GM11168 (cell line): ENCODE measurements around the gene EFNA2.

ENCODE experiments used
- in situ Hi-C: fragments of 300-500 bp; cut with MboI; formaldehyde crosslinking; loops from one replicate; pipeline ENCODE4 v1.12.0; 2022; ENCODE audit warnings: low sequenced_read_pairs; ENCODE audit not compliant: unreplicated experiment

EFNA2 gene

DNA sequence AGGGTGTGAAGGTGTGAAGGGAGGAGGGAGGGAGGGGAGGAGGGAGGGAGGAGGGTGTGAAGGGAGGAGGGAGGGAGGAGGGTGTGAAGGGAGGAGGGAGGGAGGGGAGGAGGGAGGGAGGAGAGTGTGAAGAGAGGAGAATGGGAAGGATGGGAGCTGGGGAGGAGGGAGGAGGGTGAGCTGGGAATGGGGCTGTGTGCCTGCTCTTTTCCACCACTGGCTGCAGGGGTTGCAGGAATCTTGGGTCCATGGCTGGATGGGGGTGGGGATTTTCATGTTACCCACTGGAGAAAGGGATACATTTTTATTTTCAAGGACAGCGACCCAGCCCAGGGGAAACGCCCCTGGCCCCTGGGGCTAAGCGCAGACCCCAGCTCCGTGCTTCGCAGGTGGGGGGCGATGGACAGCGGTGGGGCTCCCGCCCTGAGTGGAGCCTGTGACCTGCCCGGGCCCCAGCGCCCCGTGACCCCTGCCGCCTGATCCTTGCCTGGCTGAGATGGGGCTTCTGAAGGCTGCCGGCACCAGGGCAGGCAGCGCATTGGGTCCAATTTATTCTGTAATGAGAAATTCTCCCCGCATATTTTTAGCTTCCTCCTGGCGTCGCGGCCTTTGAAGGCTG, 3.0 kb upstream of the EFNA2 start:
- in situ Hi-C loops: no loop called here

DNA sequence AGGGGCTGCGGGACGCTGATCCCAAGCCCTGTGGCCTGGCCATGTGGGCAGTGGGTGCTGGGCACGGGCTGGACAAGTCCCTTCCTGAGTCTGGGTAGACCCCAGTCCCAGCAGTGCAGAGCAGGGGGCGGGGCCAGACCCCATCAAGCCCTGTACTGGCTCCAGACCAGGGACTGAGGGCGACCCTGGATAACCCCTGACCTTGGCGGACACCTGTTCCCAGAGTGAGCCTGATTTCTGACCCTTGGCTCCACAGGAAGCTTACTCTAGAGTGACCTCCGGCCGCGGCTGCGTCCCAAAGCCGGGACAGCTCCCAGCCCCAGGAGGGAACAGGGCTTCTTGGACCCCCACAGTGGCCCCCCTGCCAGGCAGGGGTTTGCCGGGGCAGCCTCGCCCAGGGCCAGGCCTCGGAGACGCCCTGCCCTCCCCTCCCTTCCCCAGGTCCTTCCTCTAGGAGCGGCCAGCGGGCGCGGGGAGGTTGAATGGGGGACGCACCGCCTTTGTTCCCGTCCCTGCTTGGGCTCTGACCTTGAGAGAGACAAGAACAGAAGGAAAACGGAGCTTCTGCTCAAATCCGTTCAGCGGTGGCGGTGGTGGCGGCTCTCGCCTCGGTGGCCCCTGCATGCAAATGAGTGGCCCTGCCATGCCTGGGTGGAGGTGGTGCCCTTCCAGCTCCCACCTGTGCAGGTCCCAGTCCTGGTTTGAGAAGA, 2.3 kb upstream of the EFNA2 start:
- in situ Hi-C loops: no loop called here

DNA sequence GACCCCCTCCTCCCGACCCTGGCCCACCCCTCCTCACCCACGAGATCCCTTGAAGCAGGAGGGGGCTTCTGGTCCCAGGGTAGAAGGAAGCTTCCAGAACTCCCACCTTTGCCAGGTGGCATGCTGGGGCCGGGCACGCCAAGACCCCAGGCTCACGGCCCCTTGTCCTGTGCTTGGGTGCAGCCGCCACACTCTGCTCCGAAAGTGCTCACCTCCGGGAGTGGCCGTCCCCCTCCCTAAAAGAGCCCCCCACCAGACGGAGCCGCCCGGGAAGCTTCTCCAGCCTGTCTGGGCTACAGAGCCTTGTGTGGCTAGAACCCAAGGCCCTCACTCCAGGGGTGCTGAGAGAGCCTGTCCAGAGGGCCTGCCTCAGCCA, 1.8 kb upstream of the EFNA2 start:
- in situ Hi-C loops: no loop called here

DNA sequence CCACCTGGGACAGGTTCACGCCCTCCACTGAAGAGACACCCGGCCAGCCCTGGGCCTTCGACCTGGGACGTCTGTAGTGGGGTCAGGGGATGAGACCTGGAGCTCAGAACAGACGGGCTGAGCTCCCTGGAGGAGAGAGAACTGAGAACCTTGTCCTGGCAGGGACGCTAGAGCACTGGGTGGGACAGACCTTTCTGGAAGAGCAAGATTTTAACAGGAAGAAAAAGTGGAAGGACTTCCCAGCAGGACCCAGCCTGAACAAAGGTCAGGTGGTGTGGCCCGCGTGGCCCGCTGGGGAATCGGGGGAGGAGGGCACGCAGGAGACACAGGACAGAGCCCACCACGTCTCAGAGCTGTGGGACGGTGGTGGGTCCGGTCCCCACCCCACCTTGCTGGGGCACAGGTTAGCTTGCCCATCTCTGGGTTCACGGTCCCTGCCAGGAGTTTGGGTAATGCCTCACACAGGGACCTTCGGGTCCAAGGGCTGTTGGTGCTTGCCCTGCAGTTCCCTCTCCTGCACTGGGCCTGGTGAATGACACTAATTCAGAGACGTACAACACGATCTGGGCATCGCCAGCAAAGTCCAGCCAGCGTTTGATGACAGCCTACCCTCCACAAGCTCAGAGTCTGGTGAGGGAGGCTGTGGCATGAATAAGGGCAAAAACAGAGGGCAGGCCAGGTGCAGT, 1.2 kb upstream of the EFNA2 start:
- in situ Hi-C loops: no loop called here

DNA sequence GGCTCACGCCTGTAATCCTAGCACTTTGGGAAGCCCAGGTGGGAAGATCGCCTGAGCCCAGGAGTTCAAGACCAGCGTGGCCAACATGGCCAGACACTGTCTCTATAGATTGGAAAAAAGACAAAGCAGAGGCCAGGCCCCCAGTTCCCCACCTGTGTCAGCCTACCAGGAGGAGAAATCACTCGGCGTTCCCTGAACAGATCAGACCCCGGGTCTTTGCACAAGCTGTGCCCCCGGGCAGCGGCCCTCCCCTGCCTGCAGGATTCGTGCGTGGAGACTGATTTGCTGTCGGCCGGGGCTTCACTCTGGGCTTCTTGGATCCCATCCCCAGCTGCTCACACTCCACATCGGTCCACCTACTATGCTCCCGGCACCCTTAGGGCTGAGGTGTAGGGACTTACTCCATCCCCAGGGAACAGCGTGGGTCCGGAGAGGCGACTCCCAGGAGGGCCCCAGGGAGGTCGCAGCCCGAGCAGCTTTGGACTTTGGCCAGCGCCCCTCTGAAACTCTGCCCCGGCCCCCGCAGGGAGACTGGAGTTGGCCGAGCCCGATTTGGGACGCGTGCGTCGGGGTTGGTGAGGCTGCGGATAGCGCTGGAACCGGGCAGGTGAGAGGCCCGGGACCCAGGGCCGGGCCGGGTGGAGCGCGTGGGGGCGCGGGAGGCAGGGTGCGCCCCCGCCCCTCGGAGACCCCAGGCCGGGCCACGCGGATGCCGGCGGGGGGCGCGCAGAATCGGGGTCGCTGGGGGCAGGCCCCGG, 515 bp upstream of the EFNA2 start:
- in situ Hi-C loops: no loop called here

DNA sequence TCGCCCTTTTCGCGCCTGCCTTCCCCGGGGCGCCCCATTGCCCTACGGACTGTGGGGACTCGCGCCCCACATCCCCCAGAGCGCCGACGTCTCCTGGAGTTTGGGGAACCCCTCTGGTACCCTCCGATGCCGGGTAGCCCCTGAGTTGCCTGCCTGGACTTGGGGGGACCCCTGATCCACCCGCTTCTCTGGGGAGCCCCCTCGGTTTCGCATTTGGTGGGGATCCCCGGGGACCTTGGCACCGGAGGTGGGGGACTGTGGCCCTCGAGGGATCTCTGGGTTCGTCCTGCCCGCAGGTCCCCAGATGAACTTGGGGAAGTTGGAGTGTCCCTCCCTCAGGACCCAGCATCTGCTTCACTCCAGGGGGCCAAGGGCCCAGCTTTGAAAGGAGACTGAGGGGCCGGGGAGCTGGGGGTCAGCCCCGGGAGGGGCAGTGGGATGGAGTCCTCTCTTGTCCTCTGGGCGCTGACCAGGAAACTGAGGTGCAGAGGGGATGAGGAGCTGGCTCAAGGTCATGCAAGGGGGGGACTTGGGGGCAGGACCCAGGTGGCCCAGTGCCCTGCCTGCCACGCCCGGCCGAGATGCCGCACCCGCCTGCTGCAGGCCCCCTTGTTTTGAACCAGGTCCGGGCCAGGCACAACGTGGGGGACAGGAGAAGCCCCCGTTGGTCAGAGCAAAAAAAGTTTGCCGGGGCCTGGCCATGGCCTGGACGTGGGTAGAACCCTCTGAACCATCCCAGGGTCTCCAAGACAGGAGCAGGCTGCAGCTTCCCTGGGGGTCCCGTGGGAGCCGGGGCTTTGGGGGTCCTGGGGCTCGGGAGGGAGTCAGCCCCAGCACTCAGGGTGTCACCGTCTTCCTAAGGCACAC, 1.0 kb downstream of the EFNA2 start:
- in situ Hi-C loops: no loop called here

DNA sequence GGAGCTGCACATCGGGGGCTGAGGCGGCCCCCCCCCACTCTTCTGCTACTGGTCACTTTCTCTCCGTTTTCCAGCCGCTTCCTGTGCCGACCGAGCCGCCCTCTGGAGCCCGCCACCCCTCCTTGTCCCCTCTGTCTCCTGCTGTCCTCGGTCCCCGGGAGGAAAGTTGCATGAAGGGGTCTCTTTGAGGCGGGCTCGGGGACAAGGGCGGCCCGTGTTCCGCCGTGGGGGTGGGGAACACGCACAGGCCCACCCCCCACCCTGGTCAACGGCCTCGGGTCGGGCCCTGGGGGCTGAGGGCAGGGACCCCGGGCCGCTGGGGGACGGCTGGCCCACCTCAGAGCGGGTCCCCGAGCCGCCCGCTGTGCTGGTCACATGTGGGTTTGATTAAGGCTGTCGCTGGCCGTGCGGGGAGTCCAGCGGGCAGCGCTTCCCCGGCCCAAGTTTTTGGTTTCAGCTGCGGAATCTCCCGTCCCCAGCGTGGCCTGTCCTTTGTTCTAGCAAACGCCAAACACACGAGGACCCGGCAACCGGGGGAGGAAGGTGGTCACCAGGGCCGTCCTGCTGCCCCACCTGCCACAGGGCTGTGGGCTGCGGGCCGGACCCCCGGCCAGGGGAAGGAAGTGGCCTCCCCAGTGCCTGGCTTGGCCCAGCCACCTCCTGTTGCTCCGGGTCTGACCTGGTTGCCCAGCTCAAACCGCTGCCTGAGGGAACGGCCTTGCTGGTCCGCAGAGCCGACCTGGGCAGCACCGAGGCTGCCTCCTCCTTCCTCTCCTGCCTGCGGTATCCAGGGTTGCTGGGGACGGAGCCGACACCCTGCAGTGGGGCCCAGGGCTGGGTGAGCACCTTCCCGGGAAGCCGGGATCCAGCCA, 1.9 kb downstream of the EFNA2 start:
- in situ Hi-C loops: no loop called here

DNA sequence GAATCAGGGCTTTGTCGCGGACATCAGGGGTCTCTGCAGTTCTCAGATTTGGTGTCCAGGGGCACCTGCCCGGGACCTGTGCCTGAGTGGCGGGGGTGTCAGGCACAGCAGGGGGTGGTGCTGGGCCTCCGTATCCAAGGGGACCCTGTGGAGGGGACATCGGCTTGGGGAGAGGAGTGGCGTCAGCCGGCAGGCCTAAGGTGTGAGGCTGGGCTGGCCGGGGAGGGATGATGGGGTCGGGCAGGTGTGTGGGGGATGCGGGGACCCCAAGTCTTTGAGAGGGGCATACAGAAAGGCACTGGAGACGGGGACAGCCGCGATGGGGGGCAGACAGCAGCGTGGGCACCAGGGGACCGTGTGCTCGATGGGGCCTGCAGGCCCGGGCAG, 2.5 kb downstream of the EFNA2 start:
- in situ Hi-C loops: no loop called here

DNA sequence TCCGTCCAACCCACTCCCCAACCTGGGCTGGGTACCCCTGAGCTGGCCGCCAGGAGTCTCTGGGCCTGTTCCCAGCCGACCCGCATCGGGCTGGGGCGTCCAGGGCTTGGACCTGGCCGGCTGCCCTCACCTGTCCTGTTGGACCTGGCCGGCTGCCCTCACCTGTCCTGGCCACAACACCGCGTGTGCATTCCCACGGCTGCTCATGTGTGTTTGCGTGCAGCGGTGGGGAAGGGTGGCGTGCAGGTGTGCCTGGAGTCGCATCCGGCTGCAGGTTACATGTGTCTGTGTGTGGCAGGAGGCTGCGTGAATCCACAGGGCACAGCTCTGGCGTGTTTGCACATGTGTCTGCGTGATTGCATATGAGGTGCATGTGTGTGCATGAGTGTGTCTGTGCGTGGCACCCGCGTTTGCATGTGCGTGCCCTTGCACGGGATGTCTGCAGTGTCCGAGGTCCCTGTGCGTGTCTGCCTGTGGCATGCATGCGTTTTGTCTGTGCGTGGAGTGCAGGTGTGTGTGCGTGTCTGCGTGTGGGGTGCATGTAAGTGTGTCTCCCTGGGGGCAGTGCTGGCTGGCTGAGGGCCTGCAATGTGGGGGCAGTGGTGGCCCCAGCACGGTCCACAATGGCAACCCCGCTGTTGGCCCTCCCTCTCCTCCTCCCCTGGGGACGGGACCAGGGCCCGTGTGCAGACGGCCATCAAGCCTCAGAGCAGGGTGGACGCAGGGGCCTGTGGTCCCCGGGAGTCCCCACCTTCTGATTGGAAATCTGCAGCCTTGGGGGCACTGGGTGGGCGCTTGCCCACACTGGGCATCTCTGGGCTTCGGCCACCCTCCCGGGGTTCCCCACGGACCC, 3.4 kb downstream of the EFNA2 start:
- in situ Hi-C loops: no loop called here

DNA sequence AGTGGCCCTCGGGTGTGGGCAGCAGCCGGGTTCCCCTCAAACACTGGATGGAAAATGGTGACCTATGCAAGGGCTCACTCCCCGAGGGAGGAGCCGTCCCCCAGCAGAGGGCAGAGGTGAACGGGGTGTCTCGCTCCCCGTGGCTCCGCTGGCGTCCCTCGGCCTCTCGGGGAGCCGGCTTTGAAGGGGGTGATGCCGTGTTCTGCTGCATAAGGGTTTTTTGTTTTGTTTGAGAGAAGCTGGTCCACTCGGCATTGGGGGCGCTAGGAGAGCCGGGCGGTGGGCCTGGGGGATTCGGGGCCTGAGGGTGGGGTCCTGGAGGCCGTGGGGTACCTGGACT, 4.0 kb downstream of the EFNA2 start:
- in situ Hi-C loops: loop anchor here (5.0 kb wide), 1 partner anchor 83 kb away; no protein-coding TSS in a partner anchor

DNA sequence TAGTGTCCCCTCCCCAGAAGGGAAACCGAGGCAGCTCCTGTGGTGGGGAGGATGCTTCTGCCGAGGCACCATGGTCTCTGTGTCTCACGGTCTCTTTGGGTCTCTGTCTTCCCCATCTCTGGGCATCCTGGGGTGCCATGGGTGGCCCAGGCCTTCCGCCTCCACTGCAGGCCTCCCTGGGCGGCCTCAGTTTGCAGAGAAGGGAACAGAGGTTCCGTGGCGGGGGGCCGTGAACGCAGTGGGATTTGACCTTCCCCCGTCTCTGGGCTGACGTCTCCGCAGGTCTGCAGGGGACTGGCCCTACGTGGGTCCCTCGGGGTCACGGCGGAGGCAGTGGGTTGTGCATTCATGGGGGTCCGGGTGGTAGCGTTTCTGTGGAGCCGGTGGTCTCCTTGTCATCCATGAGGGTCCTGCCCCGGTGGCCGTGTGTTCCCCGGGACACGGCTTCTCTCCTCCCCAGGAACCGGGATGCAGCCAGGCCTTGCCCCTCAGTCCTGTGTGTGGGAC, 4.6 kb downstream of the EFNA2 start:
- in situ Hi-C loops: loop anchor here (5.0 kb wide), 1 partner anchor 82 kb away; no protein-coding TSS in a partner anchor

DNA sequence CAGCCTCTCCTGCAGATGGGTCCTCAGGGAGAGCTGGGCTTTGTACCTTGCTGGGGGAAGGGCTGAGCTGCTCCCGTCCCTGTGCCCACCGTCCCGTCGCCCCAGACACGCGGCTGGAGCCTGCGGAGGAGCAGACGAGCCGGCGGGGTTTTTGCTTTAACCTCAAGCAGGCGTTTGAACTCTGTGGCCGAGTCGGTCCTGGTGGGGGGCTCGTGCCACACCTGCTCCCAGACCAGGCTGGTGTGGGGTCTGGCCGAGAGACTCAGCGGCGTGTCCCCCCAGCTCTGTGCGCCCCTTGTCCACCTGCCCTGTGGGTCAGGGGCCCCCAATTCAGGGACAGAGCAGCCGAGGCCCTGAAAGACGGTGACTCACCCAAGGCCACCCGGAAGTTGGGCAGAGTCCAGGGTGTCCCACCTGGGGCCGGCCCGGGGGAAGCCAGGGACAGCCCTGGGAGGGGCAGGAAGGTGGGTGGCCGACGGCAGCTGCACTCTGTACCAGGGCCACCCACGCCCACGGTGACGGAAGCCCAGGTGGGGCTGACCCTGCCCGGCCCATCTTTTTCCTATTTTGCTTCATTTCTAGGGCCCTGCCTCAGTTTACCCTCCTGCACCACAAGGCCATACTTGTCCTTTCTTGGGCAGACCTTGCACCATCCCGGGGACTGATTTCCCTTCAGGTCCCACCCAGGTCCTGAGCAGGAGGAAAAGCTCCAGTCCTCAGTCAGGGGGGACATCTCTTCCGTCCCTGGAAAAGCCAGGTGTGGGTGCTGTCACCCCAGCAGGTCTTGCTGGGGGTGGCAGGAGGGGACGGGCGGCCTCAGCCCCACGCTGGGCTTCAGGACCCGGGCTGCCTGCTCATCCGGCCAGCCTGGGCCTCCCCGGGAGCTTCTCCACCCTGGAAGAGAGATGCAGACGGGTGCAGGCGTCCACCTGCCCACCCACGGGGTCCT, 5.3 kb downstream of the EFNA2 start:
- in situ Hi-C loops: loop anchor here (5.0 kb wide), 1 partner anchor 81 kb away; no protein-coding TSS in a partner anchor

DNA sequence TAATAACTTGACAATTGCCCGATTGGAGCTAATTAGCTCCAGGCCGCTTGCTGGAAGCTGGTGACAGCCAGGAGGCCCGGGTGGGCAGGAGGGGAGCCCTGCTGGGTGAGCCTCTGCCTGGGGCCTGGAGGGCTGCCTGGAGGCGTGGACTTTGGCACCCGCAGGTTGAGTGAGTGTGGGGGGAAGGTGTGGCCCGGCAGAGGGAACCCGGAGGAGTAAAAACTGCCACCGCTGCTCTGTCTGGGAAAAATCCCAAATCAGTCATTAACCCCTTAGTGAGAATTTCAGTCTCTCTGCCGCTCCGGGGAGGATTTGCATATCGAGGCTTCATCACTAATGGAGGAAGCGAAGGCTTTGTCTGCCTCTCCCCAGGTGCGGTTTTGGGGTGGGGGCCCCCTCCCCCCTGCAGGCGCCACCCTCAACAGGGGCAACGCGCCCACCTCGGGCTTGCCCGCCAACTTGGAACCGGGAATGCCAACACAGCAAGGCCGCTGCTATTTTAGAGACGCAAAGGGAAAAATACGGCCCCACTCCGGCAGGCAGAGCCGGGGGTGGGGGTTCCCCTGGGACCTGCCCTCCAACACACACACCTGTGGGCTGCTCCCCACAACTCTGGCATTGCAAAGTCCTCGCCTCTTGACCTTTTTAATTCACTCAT, 6.2 kb downstream of the EFNA2 start:
- in situ Hi-C loops: loop anchor here (5.0 kb wide), 1 partner anchor 80 kb away; no protein-coding TSS in a partner anchor

DNA sequence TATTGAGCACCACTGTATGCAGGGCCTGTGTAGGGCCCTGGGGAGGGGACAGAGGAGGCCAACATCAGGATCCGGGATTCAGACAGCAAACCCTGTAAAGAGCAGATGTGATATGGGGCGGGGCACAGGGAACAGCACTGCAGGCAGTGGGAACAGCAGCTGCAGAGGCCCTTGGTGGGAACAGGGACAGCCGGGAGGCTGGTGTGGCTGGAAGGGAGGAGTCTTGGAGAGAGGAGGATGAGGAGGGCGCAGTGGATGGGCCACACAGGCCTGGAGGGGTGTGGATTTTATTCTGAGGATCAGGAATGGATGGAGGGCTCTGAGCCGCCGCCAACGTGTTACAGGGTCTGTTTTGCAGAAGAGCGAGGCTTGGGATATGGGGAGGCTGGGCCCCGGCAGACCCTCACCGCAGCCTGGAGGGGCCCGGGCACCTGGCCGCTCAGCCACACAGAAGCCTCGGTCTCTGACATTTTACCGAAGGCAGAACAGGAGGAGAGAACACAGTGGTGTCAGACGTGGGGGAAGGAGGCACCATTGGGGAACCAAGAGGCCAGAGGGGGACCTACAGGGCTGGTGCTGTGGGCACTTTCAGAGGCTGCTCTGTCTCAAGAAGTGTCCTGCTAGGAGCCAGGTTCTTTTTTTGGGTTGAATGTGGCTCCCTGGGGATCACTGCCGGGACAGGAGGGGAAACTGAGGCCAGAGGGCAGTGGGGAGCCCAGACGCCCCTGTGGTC, 6.9 kb downstream of the EFNA2 start:
- in situ Hi-C loops: loop anchor here (5.0 kb wide), 1 partner anchor 80 kb away; no protein-coding TSS in a partner anchor

DNA sequence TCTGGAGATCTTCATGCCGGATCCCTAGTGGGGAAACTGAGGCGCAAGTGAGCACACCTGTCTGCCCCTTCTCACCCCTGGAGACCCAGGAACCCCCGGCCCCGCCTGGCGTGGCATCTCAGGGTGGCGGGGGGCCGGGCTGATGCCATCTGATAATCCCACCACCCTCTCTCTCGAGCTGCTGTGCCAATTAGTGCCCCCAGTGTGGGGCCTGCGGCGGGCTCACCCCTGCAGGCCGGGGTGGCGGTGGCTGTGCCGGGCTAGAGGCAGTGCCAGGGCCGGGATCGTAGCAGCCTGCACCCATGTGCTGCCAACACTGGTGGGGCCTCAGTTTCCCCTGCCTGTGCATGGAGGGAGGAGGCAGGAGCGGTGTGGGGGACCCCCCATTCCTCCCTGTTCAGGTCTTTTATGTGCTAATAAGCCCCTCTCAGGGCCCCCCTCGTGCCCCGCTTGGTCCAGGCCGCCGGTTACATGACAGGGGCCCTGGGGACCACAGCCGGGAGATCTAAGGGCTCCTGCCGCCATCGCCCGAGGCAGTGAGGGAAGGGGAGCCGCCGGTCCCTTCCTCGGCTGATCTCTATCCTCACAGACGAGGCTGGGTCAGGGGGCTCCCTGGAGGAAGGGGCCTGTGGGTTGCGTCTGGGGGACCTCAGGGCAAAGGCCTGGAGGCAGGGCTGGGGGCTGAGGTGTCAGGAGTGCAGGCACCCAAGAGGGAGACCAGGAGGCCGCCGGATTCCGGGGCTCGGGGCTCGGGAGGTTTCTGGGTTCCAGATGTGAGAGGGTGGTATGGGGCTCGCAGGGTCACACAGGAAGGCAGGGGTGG, 8.3 kb downstream of the EFNA2 start:
- in situ Hi-C loops: loop anchor here (5.0 kb wide), 1 partner anchor 78 kb away; no protein-coding TSS in a partner anchor
